Measurements from ENCODE around the gene ADAM29.

- no peak for TF ChIP-seq CTCF (IDR thresholded peaks at IDR 0.05)
- TF ChIP-seq POLR2A (IDR thresholded peaks at IDR 0.05), result no peak
Observed at GRCh38 chr4:174870311-174870710, 47.8 kb upstream of the ADAM29 start.
